ENCODE data around the gene HOXA9. TPM values are rescaled to one million over a fixed set of nuclear protein-coding genes. Genes with fewer than 3 reads are reported as not detected.
A peak's percentile ranks its signal among the peaks of the same experiment; 100 is the strongest.

The HOXA9 gene
- total RNA-seq, 1 donor from 2014 or later: 46.5 TPM

- Histone ChIP-seq H3K27me3 (ENCODE audit: control insufficient read depth, insufficient read depth, low read length) (no peaks in the 10 kb centered on the region), H3K4me3 (ENCODE audit: low read depth, low read length) (peak overlapping the region; percentile 72), H3K36me3 (ENCODE audit: control insufficient read depth, insufficient read depth, low read length) (peaks cover 2% of the 10 kb centered on the region)
- TF ChIP-seq CTCF (IDR thresholded peaks at IDR 0.05; ENCODE audit: insufficient read depth, low read length, poor library complexity, severe bottlenecking): no peak
- no peak for DNase-seq (ENCODE audit: low read depth)
Measured at GRCh38 chr7:27172315-27172774, 7.0 kb upstream of the HOXA9 start.

GRCh38 chr7:27171637-27172314 is 6.4 kb upstream of the HOXA9 start:
- Histone ChIP-seq H3K36me3 (ENCODE audit: control insufficient read depth, insufficient read depth, low read length) (peaks cover 2% of the 10 kb centered on the region), H3K4me3 (ENCODE audit: low read depth, low read length) (peak overlapping the region; percentile 72), H3K27me3 (ENCODE audit: control insufficient read depth, insufficient read depth, low read length) (no peaks in the 10 kb centered on the region)
- no peak for DNase-seq (ENCODE audit: low read depth)
- TF ChIP-seq CTCF (IDR thresholded peaks at IDR 0.05; ENCODE audit: insufficient read depth, low read length, poor library complexity, severe bottlenecking): no peak

GRCh38 chr7:27171325-27171636 is 5.9 kb upstream of the HOXA9 start:
- no peak for TF ChIP-seq CTCF (IDR thresholded peaks at IDR 0.05; ENCODE audit: insufficient read depth, low read length, poor library complexity, severe bottlenecking)
- DNase-seq (ENCODE audit: low read depth): no peak
- Histone ChIP-seq H3K4me3 (ENCODE audit: low read depth, low read length) (peak overlapping the region; percentile 72), H3K36me3 (ENCODE audit: control insufficient read depth, insufficient read depth, low read length) (peaks cover 2% of the 10 kb centered on the region), H3K27me3 (ENCODE audit: control insufficient read depth, insufficient read depth, low read length) (no peaks in the 10 kb centered on the region)

- Histone ChIP-seq H3K36me3 (ENCODE audit: control insufficient read depth, insufficient read depth, low read length) (peaks cover 2% of the 10 kb centered on the region), H3K27me3 (ENCODE audit: control insufficient read depth, insufficient read depth, low read length) (no peaks in the 10 kb centered on the region), H3K4me3 (ENCODE audit: low read depth, low read length) (peak overlapping the region; percentile 72)
- TF ChIP-seq CTCF (IDR thresholded peaks at IDR 0.05; ENCODE audit: insufficient read depth, low read length, poor library complexity, severe bottlenecking): no peak
- no peak for DNase-seq (ENCODE audit: low read depth)
Measured at GRCh38 chr7:27170426-27171324, 5.3 kb upstream of the HOXA9 start.

GRCh38 chr7:27169658-27170425 is 4.5 kb upstream of the HOXA9 start:
- DNase-seq (ENCODE audit: low read depth): no peak
- Histone ChIP-seq H3K27me3 (ENCODE audit: control insufficient read depth, insufficient read depth, low read length) (no peaks in the 10 kb centered on the region), H3K36me3 (ENCODE audit: control insufficient read depth, insufficient read depth, low read length) (peaks cover 2% of the 10 kb centered on the region), H3K4me3 (ENCODE audit: low read depth, low read length) (peak overlapping the region; percentile 72)
- TF ChIP-seq CTCF (IDR thresholded peaks at IDR 0.05; ENCODE audit: insufficient read depth, low read length, poor library complexity, severe bottlenecking): no peak

All from kidney epithelial cell (primary cell).